Upper lobe of left lung (tissue), 6 donors: Measurements from ENCODE around the gene GCNT4. TPM values are rescaled to one million over a fixed set of nuclear protein-coding genes. Genes with fewer than 3 reads are reported as not detected.
"Not testable (repeated sequence)": the region's sequence is repeated elsewhere in the genome, so short reads cannot be mapped to it uniquely, and the experiment has no call there.

ENCODE experiments used
- ATAC-seq, 2 donors: fragments of 200-7000 bp; cut with Tn5 transposase; one replicate each; pipeline ENCODE4 v1.9.1; 2022; ENCODE audit warnings: mild to moderate bottlenecking in 2 of 2, moderate library complexity in 2 of 2; ENCODE audit not compliant: low FRiP score in 2 of 2
- DNase-seq, 2 donors: peaks; one replicate each; pipeline ENCODE4 v3.0.0-alpha.2; 2019 to 2020
- H3K27ac ChIP-seq, 4 donors: fragments of 200-600 bp; sonication (generic); one replicate each; pipeline ENCODE4 v1.5.1; 2016 to 2019
- H3K27me3 ChIP-seq, 4 donors: fragments of 200-600 bp; sonication (generic); one replicate each; pipeline ENCODE4 v1.5.1; 2017 to 2019
- H3K36me3 ChIP-seq, 4 donors: fragments of 200-600 bp; sonication (generic); one replicate each; pipeline ENCODE4 v1.5.1; 2016 to 2019
- H3K4me1 ChIP-seq, 4 donors: fragments of 200-600 bp; sonication (generic); one replicate each; pipeline ENCODE4 v1.5.1; 2018 to 2019
- H3K4me3 ChIP-seq, 4 donors: fragments of 200-600 bp; sonication (generic); one replicate each; pipeline ENCODE4 v1.5.1; 2017 to 2019; ENCODE audit warnings: mild to moderate bottlenecking in 2 of 4, moderate library complexity in 1 of 4
- H3K9me3 ChIP-seq, 4 donors: fragments of 200-600 bp; sonication (generic); one replicate each; pipeline ENCODE4 v1.5.1; 2018 to 2019
- EP300 ChIP-seq, 4 donors: sonication (generic); formaldehyde crosslinking; IDR thresholded peaks; one replicate each; pipeline ENCODE4 v1.5.1; 2017; ENCODE audit warnings: antibody characterized with exemption in 4 of 4, control low read depth in 2 of 4
- POLR2A ChIP-seq, 4 donors: fragments of 450-650 bp; IDR thresholded peaks; one replicate each; pipeline ENCODE4 v1.5.1; 2016 to 2017; ENCODE audit warnings: antibody characterized with exemption in 4 of 4, mild to moderate bottlenecking in 2 of 4
- POLR2AphosphoS5 ChIP-seq, 2 donors: sonication (generic); formaldehyde crosslinking; IDR thresholded peaks; one replicate each; pipeline ENCODE4 v1.5.1; 2017; ENCODE audit warnings: antibody characterized with exemption in 2 of 2
- WGBS, 2 donors: methylation state at CpG; one replicate each; pipeline ENCODE4 v1.1.5; 2017 to 2018; 5-methylcytosine and 5-hydroxymethylcytosine counted together
- total RNA-seq, 6 donors: library from RNA; depleted of rRNA in 4 of 6; stranded (reverse); fragments of >200 nt in 4 of 6; gene quantifications; one replicate each; pipeline versions ENCODE4 v1.1.0 to v1.2.1, GENCODE V29; 2016 to 2021
- TF ChIP-seq, protein P1 (sequence below), 6 experiments: fragments of 450-650 bp in 4 of 6; fragments of 200-600 bp in 2 of 6; sonication (generic) in 2 of 6; IDR thresholded peaks; one replicate each; pipeline ENCODE4 v1.5.1; 2016 to 2019; ENCODE audit warnings: antibody characterized with exemption in 6 of 6
- donor health status: DM: no; HTN: no; CAD: no; lungs with moderate emphysema.
- donor health status: DM: no; HTN: yes; CAD: no; lungs with severe emphysema.

Gene GCNT4
- total RNA-seq, 6 donors from 2014 or later, result 0.33 to 3.6 (median 1.8) TPM

DNA sequence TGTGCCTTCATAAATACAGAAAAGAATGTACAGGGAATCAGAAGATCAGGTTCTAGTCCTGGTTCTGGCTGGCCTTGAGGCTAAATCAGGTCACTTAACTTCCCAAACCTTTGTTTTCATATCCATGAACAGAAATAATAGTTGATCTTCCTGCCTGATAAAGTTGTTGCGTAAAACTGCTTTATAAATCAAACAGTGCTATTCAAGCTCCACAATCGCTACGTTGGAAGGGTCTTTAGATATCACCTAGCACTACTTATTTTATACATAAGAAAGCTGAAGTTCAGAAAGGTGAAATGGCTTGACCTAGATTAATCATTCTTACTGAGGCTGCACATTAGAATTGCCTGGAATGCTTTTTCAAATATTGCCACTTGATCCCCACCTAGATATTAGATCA lies 36.3 kb upstream of the GCNT4 start:
- WGBS, 2 donors, result 73 to 74% methylated on average over 3 of the region's 3 CpGs
- no peak for TF ChIP-seq EP300 (IDR thresholded peaks at IDR 0.05)
- no peak for TF ChIP-seq POLR2A (IDR thresholded peaks at IDR 0.05)
- TF ChIP-seq, protein P1, sequence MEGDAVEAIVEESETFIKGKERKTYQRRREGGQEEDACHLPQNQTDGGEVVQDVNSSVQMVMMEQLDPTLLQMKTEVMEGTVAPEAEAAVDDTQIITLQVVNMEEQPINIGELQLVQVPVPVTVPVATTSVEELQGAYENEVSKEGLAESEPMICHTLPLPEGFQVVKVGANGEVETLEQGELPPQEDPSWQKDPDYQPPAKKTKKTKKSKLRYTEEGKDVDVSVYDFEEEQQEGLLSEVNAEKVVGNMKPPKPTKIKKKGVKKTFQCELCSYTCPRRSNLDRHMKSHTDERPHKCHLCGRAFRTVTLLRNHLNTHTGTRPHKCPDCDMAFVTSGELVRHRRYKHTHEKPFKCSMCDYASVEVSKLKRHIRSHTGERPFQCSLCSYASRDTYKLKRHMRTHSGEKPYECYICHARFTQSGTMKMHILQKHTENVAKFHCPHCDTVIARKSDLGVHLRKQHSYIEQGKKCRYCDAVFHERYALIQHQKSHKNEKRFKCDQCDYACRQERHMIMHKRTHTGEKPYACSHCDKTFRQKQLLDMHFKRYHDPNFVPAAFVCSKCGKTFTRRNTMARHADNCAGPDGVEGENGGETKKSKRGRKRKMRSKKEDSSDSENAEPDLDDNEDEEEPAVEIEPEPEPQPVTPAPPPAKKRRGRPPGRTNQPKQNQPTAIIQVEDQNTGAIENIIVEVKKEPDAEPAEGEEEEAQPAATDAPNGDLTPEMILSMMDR (IDR thresholded peaks at IDR 0.05), result no peak
- TF ChIP-seq POLR2AphosphoS5 (IDR thresholded peaks at IDR 0.05), result no peak
- Histone ChIP-seq H3K27me3 (no peaks in the 10 kb centered on the region), H3K4me1 (no peaks in the 10 kb centered on the region), H3K36me3 (no peaks in the 10 kb centered on the region), H3K9me3 (no peaks in the 10 kb centered on the region), H3K27ac (no peak overlapping the region), H3K4me3 (no peak overlapping the region)
- ATAC-seq, result no peak
- no peak for DNase-seq

DNA sequence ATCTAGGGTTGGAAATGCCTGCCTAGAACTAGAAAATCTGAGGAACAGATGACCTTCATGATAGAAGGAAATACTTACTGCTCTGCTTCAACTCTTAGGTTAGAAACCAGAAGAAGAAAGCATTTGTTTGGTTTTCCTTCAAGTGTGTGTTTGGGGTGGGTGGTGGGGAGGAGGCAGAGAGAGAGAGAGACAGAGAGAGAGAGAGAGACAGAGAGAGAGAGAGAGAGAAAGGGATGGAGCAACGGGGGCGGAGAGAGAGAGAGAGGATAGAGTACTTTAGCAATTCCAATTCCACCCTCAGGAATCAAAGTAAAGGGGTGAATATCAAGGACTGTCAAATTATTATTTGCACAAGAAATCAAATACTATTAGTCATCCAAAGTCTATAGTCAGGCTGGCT lies 29.2 kb upstream of the GCNT4 start:
- DNase-seq, result no peak
- Histone ChIP-seq H3K9me3 (no peaks in the 10 kb centered on the region), H3K36me3 (no peaks in the 10 kb centered on the region), H3K4me1 (no peaks in the 10 kb centered on the region), H3K27ac (no peak overlapping the region), H3K4me3 (no peak overlapping the region), H3K27me3 (no peaks in the 10 kb centered on the region)
- TF ChIP-seq EP300 (IDR thresholded peaks at IDR 0.05), result no peak
- TF ChIP-seq POLR2A (IDR thresholded peaks at IDR 0.05), result no peak
- no peak for TF ChIP-seq POLR2AphosphoS5 (IDR thresholded peaks at IDR 0.05)
- TF ChIP-seq, protein P1 (IDR thresholded peaks at IDR 0.05), result no peak
- ATAC-seq, result no peak
- 73 to 76% methylated on average over 2 of the region's 2 CpGs for WGBS, 2 donors

DNA sequence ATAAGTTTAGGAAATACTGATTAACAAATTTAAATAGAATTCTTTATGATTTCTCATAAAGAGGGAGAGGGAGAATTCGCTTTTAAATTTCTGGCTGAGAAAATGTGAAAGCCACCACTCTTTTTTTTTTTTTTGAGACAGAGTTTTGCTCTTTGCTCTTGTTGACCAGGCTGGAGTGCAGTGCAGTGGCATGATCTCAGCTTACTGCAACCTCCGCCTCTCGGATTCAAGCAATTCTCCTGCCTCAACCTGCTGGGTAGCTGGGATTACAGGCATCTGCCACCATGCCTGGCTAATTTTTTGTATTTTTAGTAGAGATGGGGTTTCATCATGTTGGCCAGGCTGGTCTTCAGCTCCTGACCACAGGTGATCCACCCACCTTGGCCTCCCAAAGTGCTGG lies 27.0 kb upstream of the GCNT4 start:
- H3K9me3 ChIP-seq, H3K27me3 ChIP-seq, ATAC-seq, H3K36me3 ChIP-seq, H3K27ac ChIP-seq, DNase-seq, H3K4me1 ChIP-seq, H3K4me3 ChIP-seq: not testable (repeated sequence)
- 89 to 94% methylated on average over 3 of the region's 3 CpGs for WGBS, 2 donors

DNA sequence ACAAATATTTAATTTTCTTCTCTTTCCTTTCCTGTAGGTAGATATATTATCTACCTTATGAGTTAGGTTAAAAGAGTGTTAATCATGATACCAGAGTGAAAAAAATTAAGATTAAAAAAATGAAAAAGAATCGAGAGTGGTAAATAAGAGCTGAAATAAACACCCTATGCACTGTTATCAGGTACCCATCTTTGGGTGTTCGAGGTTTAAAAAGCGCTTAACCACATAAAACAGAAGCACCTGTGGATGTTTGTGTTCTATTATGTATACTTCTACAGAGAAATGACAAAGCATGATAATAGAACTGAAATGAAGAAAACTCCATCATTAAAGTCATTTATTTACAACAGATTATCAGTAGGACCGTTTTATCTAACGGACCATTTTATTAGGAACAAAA lies 25.7 kb upstream of the GCNT4 start:
- Histone ChIP-seq H3K9me3 (no peaks in the 10 kb centered on the region), H3K4me1 (no peaks in the 10 kb centered on the region), H3K36me3 (no peaks in the 10 kb centered on the region), H3K27me3 (no peaks in the 10 kb centered on the region), H3K4me3 (no peak overlapping the region), H3K27ac (no peak overlapping the region)
- ATAC-seq (no peak), DNase-seq (no peak)
- WGBS, 2 donors, result 86 to 88% methylated on average over 5 of the region's 5 CpGs
- TF ChIP-seq POLR2A (IDR thresholded peaks at IDR 0.05) (no peak), POLR2AphosphoS5 (IDR thresholded peaks at IDR 0.05) (no peak), EP300 (IDR thresholded peaks at IDR 0.05) (no peak)
- TF ChIP-seq, protein P1 (IDR thresholded peaks at IDR 0.05), result no peak

DNA sequence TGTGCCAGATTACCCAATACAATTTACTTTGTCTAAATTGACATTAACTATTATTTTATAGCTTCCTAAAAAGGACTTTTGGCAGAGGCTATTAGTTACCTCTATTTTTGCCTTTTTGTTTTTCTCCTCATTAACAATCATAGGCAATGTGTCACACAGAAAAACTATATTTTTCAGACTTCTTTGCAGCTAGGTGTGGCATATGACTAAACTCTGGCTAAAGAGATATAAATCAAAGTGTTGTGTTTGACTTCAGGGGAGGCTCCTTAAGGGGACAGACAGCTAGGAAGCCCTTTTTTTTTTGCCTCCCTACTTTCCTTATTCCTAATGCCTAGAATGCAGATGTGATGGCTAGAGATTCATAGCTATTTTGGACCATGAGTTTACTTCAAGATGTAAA lies 19.7 kb upstream of the GCNT4 start:
- Histone ChIP-seq H3K4me1 (no peaks in the 10 kb centered on the region), H3K4me3 (no peak overlapping the region), H3K27me3 (no peaks in the 10 kb centered on the region), H3K36me3 (no peaks in the 10 kb centered on the region), H3K27ac (no peak overlapping the region), H3K9me3 (no peaks in the 10 kb centered on the region)
- no peak for TF ChIP-seq POLR2AphosphoS5 (IDR thresholded peaks at IDR 0.05)
- TF ChIP-seq POLR2A (IDR thresholded peaks at IDR 0.05), result no peak
- TF ChIP-seq, protein P1 (IDR thresholded peaks at IDR 0.05), result no peak
- TF ChIP-seq EP300 (IDR thresholded peaks at IDR 0.05), result no peak
- ATAC-seq (no peak), DNase-seq (no peak)
